Measurements from ENCODE around the gene RHBDF1. TPM values are rescaled to one million over a fixed set of nuclear protein-coding genes. Genes with fewer than 3 reads are reported as not detected.

RHBDF1 gene
- total and polyA plus RNA-seq, 8 donors = 33.4 to 50.0 (median 39.7) TPM

- H3K36me3 ChIP-seq = peaks cover 0 to 79% of the 10 kb centered on the region in 2 donors
- H3K4me1 ChIP-seq = peaks cover 5 to 16% of the 10 kb centered on the region in 2 donors
- no peak overlapping the region for H3K4me3 ChIP-seq
- H3K27ac ChIP-seq = no peak overlapping the region
- ATAC-seq = no peak
- intact Hi-C loops (cut with DNase I) = no loop called here
- TF ChIP-seq CTCF (IDR thresholded peaks at IDR 0.05) = no peak
- peak in 1 of 4 donors; percentile 68 for DNase-seq
- H3K9me3 ChIP-seq = no peaks in the 10 kb centered on the region
- no peaks in the 10 kb centered on the region for H3K27me3 ChIP-seq
These were observed 10.6 kb downstream of the RHBDF1 start for GRCh38 chr16:61879-62281.

GRCh38 chr16:60929-61878 lies 11.2 kb downstream of the RHBDF1 start:
- Histone ChIP-seq H3K4me1 (peaks cover 4 to 11% of the 10 kb centered on the region in 2 donors), H3K27me3 (no peaks in the 10 kb centered on the region), H3K36me3 (peaks cover 0 to 86% of the 10 kb centered on the region in 2 donors), H3K27ac (no peak overlapping the region), H3K4me3 (no peak overlapping the region), H3K9me3 (no peaks in the 10 kb centered on the region)
- TF ChIP-seq CTCF (IDR thresholded peaks at IDR 0.05) = no peak
- DNase-seq (peak in 1 of 4 donors; percentile 69), ATAC-seq (no peak)
- intact Hi-C loops (cut with DNase I) = no loop called here

GRCh38 chr16:60166-60565 lies 12.3 kb downstream of the RHBDF1 start:
- DNase-seq = peak in 1 of 4 donors; percentile 53
- no peak for ATAC-seq
- Histone ChIP-seq H3K27me3 (no peaks in the 10 kb centered on the region), H3K9me3 (no peaks in the 10 kb centered on the region), H3K27ac (no peak overlapping the region), H3K36me3 (peaks cover 0 to 94% of the 10 kb centered on the region in 2 donors), H3K4me1 (peaks cover 0 to under 1% of the 10 kb centered on the region in 2 donors), H3K4me3 (no peak overlapping the region)
- intact Hi-C loops (cut with DNase I) = no loop called here
- TF ChIP-seq CTCF (IDR thresholded peaks at IDR 0.05) = no peak

GRCh38 chr16:59440-60059 lies 12.9 kb downstream of the RHBDF1 start:
- no peak for ATAC-seq
- DNase-seq = peak in 1 of 4 donors; percentile 50
- Histone ChIP-seq H3K4me1 (peaks cover 0 to 3% of the 10 kb centered on the region in 2 donors), H3K27ac (no peak overlapping the region), H3K9me3 (no peaks in the 10 kb centered on the region), H3K36me3 (peaks cover 0 to 92% of the 10 kb centered on the region in 2 donors), H3K27me3 (no peaks in the 10 kb centered on the region), H3K4me3 (no peak overlapping the region)
- no peak for TF ChIP-seq CTCF (IDR thresholded peaks at IDR 0.05)
- intact Hi-C loops (cut with DNase I) = no loop called here

Data from left lung (tissue), 10 donors.